HL-60/S4 (cell line): ENCODE results near the gene AKT3.
"Not testable (repeated sequence)": the region's sequence is repeated elsewhere in the genome, so short reads cannot be mapped to it uniquely, and the experiment has no call there.

Source experiments
- in situ Hi-C: fragments of 300-500 bp; cut with MboI; formaldehyde crosslinking; loops from 2 replicates; pipeline ENCODE4 v1.14.3; 2022; ENCODE audit warnings: low sequenced_read_pairs

The AKT3 gene

DNA sequence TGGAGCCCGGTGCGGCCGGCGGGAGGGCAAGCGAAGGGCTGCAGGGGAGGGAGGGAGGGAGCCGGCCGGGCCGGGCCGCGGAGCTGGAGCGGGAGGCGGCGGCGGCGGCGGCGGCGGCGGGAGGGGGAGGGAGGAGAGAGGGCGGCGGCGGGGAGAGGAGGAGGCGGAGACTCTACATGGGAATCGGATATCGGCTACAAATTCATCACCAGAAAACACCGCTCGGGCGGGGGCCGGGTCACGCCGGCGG is at the start of gene AKT3:
Gene AKT3, minus strand, starts transcription at position 42 of the 250 bp plus-strand sequence. CDS start 7,073 bp downstream, outside the sequence.
- in situ Hi-C loops: no loop called here

DNA sequence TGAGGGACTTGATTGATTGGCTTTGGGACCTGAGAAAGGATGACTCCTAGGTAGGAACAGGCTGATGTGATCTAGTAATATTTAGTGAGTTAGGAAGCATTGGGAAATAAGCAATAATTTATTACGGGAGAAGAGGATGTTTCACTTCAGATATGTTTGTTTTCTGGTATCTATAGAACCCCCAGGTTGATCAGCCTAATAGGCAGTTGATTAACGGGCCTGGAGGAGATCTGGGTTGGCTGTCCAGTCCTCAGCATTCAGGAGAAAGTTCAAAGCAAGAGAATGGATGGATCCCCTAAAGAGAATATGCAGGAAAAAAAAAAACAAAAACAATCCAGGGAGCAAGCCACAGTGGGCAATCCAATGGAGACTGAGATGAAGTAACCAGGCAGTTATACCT is 48.2 kb upstream of the AKT3 start:
- in situ Hi-C loops: no loop called here

- in situ Hi-C loops: no loop called here
Observed at GRCh38 chr1:243896313-243896712, 46.3 kb upstream of the AKT3 start.

DNA sequence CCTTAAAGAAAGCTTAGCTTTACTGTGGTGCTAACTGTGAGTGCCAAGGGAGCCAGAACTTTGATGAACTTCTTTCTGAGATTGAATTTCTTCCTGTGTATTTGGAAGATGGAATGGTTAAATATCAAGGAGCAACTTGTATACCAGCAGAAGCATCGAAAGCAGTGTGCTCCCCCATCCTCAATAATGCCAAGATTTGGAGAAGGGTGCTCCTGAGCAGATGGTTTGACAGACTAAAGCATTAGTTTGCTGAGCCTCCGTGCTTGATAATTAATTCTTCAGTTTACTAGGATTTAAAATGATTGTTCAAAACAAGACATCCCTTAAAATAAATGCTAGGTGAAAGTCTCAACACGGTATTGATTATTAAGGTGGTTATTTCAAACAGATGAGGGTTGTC is 42.4 kb upstream of the AKT3 start:
- in situ Hi-C loops: no loop called here

DNA sequence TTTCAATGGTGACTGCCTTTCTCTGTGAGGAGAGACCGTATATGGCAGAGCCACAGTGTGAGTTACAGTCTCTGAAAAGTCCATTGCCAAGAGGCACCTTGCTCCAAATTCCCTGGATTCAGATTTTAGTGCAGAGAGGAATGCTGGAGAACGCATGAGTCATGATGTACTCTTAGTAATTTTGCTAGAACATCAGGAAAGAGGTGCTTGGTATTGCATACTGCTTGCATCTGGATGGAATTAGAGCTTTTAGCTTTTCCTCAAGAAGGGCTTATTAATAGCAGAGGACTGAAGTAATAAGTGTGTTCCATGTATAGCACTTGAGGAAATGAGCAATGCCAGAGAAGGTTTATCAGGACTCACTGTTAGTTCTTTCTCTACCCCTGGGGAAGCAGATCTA is 40.5 kb upstream of the AKT3 start:
- in situ Hi-C loops: no loop called here

GRCh38 chr1:243885806-243886205 is 35.8 kb upstream of the AKT3 start:
- in situ Hi-C loops: no loop called here

- in situ Hi-C loops: no loop called here
Observed at GRCh38 chr1:243884603-243885002, 34.6 kb upstream of the AKT3 start.

DNA sequence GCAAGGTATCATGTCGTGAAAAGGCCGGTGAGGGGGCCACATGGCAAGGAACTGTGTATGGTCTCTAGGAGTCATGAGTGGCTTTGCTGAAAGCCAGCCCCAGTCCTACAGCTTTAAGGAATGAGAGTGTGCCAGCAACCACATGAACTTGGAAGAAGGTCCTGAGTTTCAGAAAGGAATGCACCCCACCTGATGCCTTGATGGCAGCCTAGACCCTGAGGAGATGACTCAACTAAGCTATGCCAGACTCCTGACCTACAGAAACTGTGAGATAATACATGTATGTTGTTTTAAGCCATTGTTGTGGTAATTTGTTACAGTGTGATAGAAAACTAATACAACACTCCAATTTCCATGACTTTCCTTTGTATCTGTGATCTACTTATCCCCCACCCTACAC is 33.5 kb upstream of the AKT3 start:
- in situ Hi-C loops: no loop called here

DNA sequence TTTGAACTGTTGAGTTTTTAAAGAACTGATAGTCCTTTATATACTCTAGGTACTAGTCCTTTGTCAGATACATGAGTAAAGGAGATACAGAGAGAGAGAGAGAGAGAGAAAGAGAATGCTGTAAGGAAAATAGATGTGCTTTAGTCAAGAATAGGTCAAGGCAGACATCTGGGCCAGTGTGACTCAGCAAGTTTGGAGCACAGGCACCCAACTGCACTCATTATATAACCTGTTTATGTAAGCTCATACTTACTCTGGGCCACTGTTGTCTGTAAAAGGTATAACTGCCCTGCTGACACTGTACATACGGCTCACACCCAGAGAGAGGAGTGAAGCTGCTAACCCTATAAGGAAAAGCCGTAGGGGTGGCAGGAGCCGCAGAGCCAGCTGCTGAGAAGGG is 32.2 kb upstream of the AKT3 start:
- in situ Hi-C loops: no loop called here

GRCh38 chr1:243877058-243877457 is 27.0 kb upstream of the AKT3 start:
- in situ Hi-C loops: not testable (repeated sequence)

GRCh38 chr1:243855616-243856318 is 5.7 kb upstream of the AKT3 start:
- in situ Hi-C loops: no loop called here

DNA sequence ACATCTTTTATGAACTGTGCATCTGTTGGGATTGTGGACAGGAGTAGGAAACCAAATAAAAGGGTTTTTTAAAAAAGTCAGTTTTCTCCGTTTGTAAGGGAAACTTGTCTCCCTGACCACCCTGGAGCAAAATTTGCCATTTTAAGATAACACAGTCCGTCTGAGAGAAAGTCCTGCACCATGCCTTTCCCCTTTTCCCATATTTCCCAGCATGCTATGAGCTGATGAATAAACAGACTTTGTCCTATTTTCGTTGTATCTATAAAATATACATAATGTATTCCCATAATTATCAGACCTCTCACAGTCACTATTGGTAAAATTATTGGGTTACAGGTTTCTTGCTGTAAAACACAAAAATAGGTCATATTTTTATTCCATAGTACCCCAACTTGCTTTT is 1.7 kb upstream of the AKT3 start:
- in situ Hi-C loops: no loop called here

DNA sequence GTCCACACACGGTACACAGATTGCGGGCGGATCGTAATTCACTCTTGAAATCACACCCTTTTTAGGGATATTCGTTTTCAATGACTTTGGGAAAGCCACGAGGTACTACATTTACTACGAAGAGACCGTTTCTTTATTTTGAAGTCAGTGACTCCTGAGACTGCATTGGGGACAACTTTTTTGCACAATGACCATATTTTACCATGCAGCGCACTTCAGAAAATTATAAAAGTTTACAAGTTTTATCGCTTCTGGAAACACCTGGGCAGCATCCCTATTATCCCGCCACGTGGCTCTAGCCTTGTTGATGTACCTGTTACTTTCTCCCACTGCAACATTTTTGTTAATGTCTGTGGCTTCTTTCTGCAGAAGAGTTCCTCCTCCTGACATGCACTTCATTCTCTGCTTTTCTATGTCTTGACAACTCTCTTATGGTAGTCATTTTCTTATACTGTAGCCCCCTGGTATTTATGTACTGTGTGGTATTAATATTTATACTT is 1.3 kb upstream of the AKT3 start:
- in situ Hi-C loops: no loop called here

- in situ Hi-C loops: no loop called here
Observed at GRCh38 chr1:243850452-243851256, 611 bp upstream of the AKT3 start.

DNA sequence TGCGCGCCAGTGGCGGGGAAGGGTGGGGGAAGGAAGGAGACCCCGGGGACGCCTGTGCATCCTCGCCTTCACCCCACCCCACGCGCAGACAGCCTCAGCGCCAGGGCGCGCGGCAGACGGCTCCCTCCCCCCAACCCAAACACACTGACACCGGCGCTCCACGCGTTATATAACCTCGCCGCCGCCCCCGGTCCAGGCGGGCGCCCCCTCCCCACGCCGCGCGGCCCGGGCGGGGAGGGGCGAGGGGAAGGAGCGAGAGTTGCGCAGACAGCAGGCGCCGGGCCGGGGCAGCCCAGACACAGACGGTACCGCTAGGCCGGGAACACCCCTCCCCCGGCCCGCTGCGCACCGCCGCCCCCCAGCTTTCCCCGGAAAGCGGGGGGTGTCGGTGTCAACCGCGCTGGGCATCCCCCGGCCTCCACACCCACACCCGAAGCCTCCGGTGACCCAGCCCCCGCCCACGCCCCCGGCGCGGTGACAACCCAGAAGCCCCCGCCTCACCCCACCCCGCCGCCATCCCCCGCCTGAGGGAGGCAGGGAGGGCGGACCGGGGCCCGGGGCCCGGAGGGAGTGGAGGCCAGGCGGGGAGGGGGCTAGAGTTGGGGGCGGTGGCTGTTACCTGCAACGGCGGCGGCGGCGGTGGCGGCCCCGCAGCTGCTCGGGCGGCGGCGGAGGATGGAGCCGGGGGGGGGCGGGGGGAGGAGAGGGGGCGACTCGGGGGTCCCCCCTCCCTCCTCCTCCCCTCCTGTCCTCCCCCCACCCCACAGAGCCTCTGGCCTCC is 432 bp downstream of the AKT3 start:
- in situ Hi-C loops: no loop called here

GRCh38 chr1:243848858-243849420 is 1.1 kb downstream of the AKT3 start:
- in situ Hi-C loops: no loop called here

DNA sequence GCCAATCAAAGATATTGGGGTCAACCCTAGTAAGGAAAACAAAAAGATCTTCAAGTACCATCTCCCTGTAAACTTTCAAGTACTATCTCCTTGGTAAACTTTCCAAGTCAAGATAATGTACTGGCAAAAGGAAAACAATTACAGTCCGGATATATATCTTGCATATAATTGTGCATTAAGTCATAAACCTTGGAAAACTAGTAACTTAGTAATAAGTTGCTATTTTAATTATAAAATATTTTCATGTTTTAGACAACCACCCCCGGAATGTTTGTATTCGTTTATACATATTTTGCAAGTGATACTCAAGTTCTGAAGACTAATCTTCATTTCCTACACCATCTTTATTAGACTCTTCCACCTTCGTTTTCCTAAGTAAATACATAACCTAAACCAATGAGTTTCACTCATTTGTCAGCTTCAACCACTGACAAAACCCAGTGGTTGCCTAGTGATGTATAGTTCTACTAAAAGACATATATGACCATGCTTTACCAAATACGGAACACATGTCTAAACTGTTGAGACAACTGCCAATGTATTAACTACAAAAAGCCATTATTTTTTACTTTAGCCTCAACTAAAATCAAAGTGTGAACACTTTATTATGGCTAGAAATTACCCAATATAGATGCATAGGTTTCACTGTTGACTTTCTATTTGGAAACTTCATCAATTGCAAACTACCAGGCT is 1.7 kb downstream of the AKT3 start:
- in situ Hi-C loops: no loop called here

GRCh38 chr1:243846761-243847160 is 3.3 kb downstream of the AKT3 start:
- in situ Hi-C loops: no loop called here

- in situ Hi-C loops: no loop called here
Observed at GRCh38 chr1:243845888-243846287, 4.2 kb downstream of the AKT3 start.

- in situ Hi-C loops: no loop called here
Observed at GRCh38 chr1:243844186-243844585, 5.9 kb downstream of the AKT3 start.

GRCh38 chr1:243842978-243843511 is 7.0 kb downstream of the AKT3 start:
- in situ Hi-C loops: no loop called here
